Neural progenitor cell (in vitro differentiated cells): Measurements from ENCODE around the gene CNTNAP2.

Experiments used
- CTCF ChIP-seq: fragments of 200-600 bp; sonication (generic); IDR thresholded peaks from 2 replicates; pipeline ENCODE4 v1.5.1; 2017; ENCODE audit warnings: antibody characterized with exemption, mild to moderate bottlenecking
- EZH2 ChIP-seq: fragments of 200-600 bp; sonication (generic); IDR thresholded peaks from 2 replicates; pipeline ENCODE4 v1.6.1; 2017; ENCODE audit warnings: antibody characterized with exemption, mild to moderate bottlenecking, moderate library complexity
- EZH2phosphoT487 ChIP-seq: fragments of 200-600 bp; sonication (generic); IDR thresholded peaks from 2 replicates; pipeline ENCODE4 v1.6.1; 2017; ENCODE audit warnings: antibody characterized with exemption

GRCh38 chr7:148318838-148319237, 2202.2 kb downstream of the CNTNAP2 start:
- TF ChIP-seq EZH2 = no peak
- no peak for TF ChIP-seq CTCF
- no peak for TF ChIP-seq EZH2phosphoT487
